H1 (cell line): Measurements from ENCODE around the gene ST6GALNAC4. TPM values are rescaled to one million over a fixed set of nuclear protein-coding genes. Genes with fewer than 3 reads are reported as not detected.

Experiments
- CTBP2 ChIP-seq: IDR thresholded peaks from 2 replicates; pipeline ENCODE4 v1.7.0; 2011; ENCODE audit warnings: borderline replicate concordance, mild to moderate bottlenecking, moderate library complexity, mixed read lengths, low read length; ENCODE audit not compliant: insufficient read depth, insufficient read length
- POLR2A ChIP-seq, 2 experiments: IDR thresholded peaks; 1 replicate in 1 of 2; 2 replicates in 1 of 2; pipeline ENCODE4 v1.6.1; 2011; ENCODE audit warnings: low read depth in 2 of 2, low read length in 2 of 2, mild to moderate bottlenecking in 2 of 2; ENCODE audit errors: control extremely low read depth in 1 of 2
- SP4 ChIP-seq: IDR thresholded peaks from 2 replicates; pipeline ENCODE4 v1.6.1; 2012; ENCODE audit warnings: low read length, inconsistent platforms
- polyA plus RNA-seq, 7 experiments: library from polyadenylated mRNA; depleted of rRNA in 3 of 7; stranded (reverse) in 5 of 7; unstranded in 2 of 7; fragments of >200 nt in 5 of 7; fragments of 200-250 nt in 2 of 7; gene quantifications; 1 replicate in 5 of 7; 2 replicates in 1 of 7; 4 replicates in 1 of 7; pipeline versions ENCODE4 v1.2.1 to v1.2.3, GENCODE V29; 2011 to 2013; ENCODE audit warnings: missing spikeins in 2 of 7, mixed read lengths in 2 of 7
- total RNA-seq: library from RNA; stranded (reverse); fragmentation: NEBNext Ultra II Directional; extraction: Animal tissue kit (Norgen Biotek cat#: 25700); gene quantifications from 2 replicates; pipeline ENCODE4 v1.2.1, GENCODE V29; 2021

ST6GALNAC4 gene
- total and polyA plus RNA-seq, 2 of the 8 experiments (the other 6 are each of a cell fraction or from before 2014, with no cell fraction given) = 21.8 to 34.1 TPM

DNA sequence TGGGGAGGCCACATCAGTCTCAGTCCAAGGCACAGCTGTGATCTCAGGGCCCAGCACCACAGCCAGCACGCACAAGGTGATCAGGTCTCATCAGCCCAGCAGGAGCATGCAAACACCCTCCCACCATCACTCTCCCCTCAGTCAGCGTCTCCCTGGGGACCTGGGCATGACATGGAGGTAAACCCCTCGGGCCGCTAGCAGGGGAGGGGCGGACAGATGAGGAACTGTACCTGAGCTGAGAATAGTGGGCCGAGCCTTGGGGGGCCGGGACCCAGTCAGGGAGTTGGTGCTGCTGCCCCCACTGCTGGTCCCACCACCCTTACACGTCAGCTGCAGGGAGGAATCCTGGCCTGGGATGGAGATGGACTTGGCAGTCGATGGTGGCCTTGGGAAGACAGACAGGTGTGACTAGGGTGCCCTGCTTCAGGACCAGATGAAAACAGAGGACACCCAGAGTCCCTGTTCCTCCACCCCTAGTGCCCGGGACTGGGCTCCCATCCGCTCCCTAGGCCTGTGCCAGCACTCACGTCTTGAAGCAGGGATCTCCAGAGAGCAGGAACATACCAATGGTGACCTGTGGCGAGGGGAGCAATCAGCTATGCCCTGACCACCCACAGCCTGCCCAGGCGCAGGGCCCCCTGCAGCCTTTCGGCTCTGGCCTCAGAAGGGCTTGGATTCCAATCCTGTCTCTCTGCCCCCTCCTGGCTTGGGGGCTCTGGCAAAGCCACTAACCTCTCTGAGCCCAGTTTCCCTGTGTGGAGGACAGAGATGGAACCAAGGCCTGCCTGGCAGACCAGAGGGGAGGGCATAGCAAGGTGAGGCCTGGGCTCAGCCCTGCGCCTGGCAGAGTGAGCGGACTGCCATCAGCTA lies 31.2 kb upstream of the ST6GALNAC4 start (continued):
- TF ChIP-seq CTBP2 = no peak
- TF ChIP-seq POLR2A (IDR thresholded peaks at IDR 0.05; ENCODE audit: control extremely low read depth in 1 of 2, low read depth in 2 of 2, low read length in 2 of 2) = no peak
- no peak for TF ChIP-seq SP4
